NCI-H1092 (cell line): Measurements from ENCODE around the gene CCDC158.
A peak's percentile ranks its signal among the peaks of the same experiment; 100 is the strongest.
"Not testable (repeated sequence)": the region's sequence is repeated elsewhere in the genome, so short reads cannot be mapped to it uniquely, and the experiment has no call there.

Source experiments
- DNase-seq: peaks from one replicate; lab custom pipeline; 2025; lab: John Stamatoyannopoulos, UW

The CCDC158 gene

DNA sequence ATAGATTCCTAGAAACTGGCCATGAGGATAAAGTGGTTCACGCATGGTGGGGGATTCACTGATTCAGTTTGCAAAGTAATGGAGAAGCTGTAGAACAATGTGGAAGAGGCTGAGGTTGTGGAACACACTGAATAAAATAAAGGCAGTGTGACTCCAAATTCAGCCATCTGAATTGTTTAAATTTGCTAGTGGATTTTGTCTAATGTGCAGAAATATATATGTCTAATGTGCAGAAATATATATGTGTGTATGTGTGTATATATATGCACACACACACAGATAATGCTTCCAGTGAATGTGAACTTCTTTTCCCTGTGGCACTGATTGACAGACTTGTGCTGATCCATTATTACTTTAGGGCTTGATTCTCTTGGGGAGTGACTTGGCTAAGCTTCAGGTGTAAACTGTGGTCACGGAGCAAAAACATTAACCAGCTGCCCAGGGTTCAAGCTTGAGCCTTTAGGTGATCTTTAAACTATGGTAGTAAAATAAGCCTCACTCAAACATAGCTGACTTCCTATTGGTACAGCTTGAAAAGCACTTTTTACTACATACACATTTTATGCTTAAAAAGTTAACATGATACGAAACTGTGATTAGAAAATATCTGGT is 110.9 kb downstream of the CCDC158 start:
- no peak for DNase-seq

- no peak for DNase-seq
Observed at GRCh38 chr4:76308548-76308947, 112.4 kb downstream of the CCDC158 start.

DNA sequence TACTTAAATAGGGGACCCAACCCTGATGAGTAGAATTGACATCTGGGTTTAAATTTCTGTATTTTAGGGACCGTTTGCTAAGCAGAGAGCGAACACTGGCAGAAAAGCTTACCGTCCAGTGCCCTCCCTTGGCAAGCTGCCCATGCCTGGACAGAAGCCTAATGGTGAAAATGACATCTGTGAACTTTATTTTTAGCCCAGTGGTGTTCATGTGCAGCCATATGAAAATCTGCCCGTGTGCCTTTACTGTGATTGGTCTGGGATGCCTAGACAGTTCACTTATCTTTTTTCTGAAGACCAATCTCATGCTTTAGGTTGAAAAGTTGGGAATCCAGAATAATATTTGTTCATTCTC is 113.3 kb downstream of the CCDC158 start:
- DNase-seq, result no peak

DNA sequence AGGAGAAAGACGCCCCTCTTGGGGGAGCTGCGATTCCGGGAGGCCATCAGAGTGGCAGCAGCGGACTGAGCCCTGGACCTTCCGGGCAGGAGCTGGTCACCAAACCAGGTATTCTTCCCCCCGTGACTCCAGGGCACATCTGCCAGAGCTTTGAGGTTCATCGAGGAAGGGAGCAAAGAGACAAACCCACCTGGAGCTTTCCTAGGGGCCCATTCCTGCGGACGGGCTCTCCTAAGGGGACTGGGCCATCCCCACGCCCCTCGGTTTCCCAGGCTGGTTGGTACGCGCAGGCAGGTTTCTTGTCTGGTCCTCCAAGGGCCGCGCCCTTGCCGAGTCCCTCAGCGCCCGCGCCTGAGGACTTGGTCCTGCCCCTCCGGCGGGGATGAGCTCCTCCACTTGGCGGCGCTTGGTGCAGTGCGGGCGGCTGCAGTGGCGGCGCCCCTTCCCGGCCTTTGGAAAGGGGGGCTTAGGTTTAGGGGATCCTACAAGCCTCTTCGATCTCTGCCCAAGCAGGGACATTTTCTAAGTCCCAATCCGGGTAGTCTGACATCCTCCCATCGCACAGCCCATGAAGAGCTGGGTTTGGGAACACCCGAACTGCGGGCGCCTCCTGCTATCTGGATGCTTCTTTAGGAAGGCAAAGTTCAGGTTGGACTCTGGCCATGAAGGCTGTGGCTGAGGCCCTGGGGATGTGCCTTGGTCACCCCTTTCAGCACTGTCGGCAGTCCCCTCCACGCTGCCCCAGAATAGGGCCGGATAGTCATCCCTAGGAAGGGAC is 113.9 kb downstream of the CCDC158 start:
- peak; percentile 14 for DNase-seq

DNA sequence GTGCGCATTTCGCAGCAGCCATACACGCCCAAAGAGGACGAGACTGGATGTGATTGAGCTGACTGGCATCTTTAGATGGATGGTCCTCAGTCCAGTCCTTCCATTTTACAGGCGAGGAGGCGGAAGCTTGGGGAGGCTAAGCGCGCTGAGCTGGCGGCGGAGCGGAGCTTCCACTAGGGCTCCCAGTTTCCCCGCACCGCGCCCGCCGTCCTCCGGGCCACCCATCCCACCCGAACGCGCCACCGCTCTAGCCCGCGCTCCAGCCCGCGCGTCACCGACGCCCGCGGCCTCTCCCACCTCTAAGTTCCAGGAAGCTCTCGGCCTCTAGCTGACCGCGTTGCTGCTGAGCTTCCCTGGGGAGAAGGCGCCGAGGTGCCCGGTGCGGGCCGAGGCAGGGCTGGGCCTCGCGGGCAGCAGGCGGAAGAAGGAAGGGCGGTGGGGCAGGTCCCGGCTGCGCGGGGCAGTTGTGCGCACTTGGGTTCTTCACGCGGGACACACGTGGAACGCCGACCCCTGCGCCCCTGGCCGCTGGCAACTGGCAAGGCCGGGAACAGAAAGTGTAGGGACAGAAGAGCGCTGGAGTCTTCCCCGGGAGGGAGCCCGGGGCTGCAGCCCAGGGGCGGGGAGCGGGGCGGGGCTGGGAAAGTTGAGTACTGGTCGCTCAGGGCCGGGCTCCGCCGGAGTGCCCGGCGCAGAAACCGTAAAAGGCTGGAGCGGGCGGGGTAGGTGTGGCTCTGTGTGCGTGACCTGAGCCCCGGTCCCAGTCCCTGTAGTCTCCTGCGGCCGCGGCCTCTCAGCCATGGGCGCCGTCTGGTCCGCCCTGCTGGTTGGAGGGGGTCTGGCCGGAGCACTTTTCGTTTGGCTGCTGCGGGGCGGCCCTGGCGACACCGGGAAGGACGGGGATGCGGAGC is 114.7 kb downstream of the CCDC158 start, which contains the start of gene STBD1:
TSS of gene STBD1 (plus strand) at position 763 of the 911 bp plus-strand sequence. CDS start at position 800, 37 bp downstream.
- peak; percentile 12 for DNase-seq

DNA sequence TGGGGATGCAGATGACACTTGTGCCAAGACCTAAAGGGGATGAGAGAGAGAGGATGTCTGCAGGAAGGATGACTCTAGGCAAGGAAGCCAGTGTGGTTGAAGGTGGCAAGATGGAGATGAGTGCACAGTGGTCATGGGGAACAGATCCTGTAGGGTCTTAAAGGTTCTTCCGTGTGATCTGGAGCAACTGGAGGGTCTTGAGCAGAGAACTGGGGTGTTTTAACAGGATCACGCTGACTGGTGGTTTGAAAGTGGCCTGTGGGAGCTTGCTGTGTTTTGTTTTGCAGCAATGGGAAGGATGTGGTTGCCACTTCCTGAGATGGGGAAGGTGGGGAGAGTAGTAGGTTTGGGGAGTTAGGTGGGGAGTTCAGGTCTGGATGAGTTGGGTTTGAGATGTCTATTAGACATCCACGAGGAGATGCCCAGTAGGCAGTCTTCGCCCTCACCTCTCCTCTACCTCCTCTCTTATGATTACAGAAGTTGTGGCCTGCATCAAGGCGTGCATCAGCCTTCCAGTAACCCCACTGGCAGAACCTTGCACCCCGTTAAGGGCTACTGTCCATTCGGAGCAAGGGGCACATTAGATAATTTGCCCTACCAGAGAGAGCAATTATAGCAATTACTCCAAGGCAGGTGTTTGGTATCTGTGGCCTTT is 115.8 kb downstream of the CCDC158 start:
- no peak for DNase-seq

DNA sequence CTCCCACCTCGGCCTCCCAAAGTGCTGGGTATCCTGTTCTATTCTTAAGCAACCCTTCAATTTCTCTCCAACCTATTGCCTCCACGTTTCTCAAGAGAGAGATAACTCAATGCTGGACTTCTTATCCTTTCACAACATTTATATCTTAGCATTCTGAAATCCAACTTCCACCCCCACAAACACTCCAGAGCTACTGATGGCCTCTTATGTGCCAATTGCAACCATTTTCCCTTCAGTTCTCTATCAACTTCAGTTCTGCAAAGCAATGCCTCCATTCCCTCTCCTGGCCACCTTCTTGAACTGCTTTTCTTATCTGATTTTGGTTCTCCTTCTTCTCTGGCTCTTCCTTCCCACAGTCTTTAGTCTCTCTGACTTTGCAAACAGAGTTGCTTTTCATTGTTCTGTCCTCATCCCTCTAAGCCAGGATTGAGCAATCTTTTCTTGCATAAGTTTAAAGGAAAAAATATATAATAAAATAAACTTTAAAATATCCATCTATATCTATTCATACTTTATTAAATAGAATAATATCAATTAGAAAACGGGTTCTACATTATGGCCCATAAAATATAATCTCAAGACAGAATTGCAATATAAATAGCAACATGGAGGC is 118.0 kb downstream of the CCDC158 start:
- no peak for DNase-seq

GRCh38 chr4:76301775-76302162 is 119.2 kb downstream of the CCDC158 start:
- DNase-seq, result no peak

DNA sequence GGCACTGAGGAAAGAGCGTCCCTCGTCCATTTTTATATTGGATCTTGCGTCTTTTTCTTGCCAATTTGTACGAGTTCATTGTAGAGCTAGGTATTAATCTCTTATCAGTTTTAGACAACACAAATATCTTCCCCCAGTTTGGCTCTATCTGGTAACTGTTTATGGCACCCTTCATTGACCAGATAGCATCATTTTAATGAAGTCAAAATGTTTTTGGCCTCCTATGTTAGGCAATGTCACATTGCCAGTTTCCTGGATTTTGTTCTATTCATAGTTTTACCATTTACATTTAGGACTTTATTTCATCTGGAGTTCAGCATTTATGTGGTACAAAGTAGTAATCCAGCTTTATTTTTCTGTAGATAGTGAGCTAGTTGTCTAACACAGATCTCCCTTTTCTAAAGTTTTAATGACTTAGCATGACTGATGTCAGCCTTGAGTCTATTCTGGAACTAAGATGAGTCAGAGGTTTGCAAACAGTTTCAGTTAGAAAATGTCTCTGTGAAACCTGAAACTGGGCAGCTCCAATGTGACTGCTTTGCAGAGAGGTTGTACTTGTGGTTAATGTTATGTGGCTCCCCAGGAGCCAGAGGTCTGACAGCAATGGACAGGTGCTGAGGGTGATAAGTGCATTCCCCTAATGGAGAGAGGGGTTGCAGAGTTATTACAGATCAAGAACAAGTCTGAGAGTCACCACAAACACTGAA is 119.7 kb downstream of the CCDC158 start:
- DNase-seq, result no peak

GRCh38 chr4:76300012-76300411 is 120.9 kb downstream of the CCDC158 start:
- no peak for DNase-seq

- DNase-seq, result no peak
Observed at GRCh38 chr4:76298227-76298626, 122.7 kb downstream of the CCDC158 start.

DNA sequence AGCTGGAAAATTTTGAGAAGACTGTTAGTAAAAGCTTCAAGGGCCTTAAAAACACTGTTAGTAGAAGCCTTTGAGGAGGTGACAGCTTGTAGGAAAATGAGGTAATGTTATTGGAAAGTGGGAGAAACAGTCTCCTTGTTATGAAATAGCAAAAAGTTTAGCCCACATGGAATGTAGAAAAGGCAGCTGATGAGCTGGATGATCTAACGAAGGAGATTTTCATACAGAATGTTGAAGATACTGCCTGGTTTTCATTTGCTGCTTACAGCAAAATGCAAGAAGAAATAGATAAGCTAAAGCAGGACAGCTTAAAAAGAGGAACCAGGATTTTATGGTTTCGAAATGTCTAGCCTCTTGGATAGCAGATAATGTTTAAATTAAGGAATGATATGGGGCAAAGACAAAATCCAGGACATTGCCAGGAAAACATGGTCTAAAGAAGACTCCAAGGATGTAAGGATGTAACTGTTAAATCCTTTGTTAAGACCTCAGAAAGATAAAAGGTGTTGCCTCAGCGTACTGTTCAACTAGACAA is 124.6 kb downstream of the CCDC158 start:
- no peak for DNase-seq

DNA sequence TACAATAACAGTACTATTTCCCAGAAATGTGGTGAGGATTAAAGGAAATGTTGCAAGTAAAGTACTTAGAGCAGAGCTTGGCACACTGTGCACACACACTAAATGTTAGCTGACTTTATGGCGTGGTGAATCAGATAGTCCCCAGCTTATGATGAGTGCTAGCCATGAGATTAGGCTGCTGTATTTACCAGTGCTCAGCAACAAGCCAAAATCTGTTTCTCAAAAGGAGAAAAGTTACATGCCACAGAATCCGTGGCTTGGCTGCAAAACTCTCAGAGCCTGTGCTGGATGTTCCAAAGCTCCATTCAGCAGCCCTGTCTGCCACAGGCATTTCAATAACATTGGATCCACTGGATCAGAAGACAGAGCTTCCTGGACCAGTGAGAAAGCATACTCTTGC is 127.2 kb downstream of the CCDC158 start:
- no peak for DNase-seq

- no peak for DNase-seq
Observed at GRCh38 chr4:76292730-76293129, 128.2 kb downstream of the CCDC158 start.

GRCh38 chr4:76287811-76288210 is 133.1 kb downstream of the CCDC158 start:
- not testable (repeated sequence) for DNase-seq

DNA sequence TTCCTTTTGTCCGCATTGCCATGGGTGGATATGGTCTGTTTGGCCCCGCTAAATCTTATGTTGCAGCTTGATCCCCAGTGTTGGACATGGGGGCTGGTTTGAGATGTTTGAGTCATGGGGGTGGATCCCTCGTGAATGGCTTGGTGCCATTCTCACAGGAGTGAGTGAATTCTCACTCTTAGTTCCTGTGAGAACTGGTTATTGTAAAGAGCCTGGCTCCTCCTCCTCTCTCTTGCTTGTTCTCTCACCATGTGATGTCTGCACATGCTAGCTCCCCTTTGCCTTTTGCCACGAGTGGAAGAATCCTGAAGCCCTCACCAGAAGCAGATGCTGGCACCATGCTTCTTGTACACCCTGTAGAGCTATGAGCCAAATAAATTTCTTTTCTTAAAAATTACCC is 137.0 kb downstream of the CCDC158 start:
- no peak for DNase-seq

DNA sequence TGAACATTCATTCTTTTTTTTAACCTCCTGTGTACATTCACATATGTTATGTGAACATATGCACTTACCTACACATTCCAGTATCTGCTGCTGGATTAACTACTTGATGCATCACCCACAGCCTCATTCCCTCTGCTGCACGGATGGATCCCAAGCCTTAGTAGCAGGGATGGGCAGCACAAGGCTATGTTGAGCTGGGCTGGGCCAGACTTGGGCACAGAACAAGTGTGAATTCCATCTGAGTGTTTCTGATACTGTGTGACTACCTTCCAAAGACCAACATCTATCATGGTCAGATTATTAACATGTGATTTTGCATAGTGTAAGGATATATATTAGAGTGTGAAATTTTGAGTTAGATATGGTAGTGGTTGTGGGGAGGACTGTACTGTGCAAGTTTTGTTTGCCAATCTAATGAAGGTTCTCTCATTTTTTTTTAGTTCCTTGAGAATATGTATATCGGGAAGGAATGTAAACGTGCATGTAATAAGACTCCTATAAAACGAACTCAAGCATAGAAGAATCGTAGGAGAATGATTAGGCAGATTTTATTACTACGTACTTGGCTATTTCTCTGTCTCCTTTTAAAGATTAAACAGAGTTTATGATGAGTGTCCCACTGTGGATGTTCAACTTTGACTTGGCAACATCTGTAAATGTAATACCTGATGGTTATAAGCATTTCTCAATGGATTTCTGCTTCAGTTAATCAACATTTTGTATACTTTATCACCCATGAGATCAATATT is 137.8 kb downstream of the CCDC158 start:
- no peak for DNase-seq

DNA sequence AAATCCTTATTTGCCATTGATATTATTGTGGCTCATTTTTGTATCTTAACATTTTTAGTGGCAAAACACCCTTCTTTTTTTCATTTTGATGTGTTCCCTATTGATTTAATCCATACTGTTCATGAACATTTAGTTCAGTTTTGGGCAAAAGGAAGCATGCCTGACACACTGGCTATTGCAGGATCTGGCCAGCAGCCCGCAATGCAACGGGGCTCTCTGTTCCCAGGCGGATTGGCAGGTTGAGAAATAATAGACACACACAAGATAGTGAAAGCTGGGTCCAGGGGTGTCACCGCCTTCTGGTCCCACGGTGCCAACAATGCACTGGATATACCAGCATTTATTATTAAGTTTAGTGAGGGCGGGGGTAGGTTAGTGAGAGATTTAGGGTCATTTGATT is 139.3 kb downstream of the CCDC158 start:
- DNase-seq, result not testable (repeated sequence)

GRCh38 chr4:76280488-76281441 is 140.2 kb downstream of the CCDC158 start:
- DNase-seq, result no peak
